GM21737 (cell line): ENCODE measurements around the gene FAM209B.
"Not testable (repeated sequence)": the region's sequence is repeated elsewhere in the genome, so short reads cannot be mapped to it uniquely, and the experiment has no call there.

Experiments
- ATAC-seq: cut with Tn5 transposase; IDR thresholded peaks from one replicate; pipeline ENCODE4 v1.9.1; 2021; ENCODE audit warnings: mild to moderate bottlenecking, moderate library complexity; ENCODE audit not compliant: unreplicated experiment

The FAM209B gene, protein sequence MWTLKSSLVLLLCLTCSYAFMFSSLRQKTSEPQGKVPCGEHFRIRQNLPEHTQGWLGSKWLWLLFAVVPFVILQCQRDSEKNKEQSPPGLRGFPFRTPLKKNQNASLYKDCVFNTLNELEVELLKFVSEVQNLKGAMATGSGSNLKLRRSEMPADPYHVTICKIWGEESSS

DNA sequence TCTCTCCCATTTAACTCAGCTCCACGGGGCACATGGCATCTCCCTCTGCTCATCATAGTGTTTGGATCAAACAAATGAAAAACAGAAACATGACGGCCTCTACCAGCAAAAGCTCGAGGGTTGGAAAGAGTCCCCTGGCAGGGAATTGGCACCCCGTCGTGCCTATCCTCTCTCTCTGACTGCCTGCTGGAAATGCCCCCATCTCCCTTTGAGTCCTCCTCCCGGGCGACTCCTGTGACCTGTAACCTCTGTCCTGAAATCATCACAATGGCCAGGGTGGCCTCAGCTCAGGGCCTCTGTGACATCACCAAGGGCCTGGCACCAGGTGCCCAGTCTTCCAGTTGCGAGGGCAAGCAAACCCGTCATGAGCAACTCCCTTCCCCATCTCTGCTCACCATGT, at the start of gene FAM209B:
TSS of gene FAM209B (plus strand) at position 301 of the 400 bp plus-strand sequence. CDS start at position 397, 96 bp downstream.
- not testable (repeated sequence) for ATAC-seq

DNA sequence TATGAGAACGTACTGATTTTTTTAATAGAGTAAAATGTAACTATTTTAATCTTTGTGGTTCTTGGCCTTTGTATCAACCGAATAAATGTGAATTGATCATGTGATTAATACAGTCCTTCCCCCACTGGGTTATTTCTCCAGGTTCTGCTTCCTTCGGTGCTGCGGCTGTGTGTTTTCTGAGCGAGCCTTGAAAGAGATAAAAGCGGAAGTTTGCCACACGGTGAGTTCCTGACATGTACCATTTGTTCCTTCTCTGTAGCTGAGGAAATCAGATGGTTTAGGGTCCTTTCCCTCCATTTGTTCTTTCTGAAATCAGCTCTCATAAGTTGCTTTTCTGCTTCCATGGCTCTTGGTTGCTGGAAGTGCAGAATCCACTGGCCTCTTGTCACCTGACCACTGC, 49.1 kb upstream of the FAM209B start:
- ATAC-seq, result no peak

DNA sequence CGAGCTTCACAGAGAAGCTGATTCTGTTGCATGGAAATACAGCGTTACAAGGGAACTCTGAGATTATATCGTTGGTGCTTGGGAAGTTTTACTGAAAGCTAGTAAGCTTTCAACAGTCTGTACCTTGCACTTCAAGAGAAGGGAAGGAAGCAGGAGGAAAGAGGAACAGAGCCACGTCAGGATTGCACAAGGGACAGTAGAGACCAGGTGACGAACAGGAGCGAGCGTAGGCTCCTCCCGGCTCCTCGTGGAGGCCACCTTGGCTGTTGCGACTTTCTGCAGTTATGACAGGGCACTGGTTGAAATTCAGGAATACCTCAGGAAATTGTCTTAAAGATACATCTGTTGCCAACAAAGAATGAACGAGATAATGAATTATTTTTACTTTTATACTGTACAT, 45.8 kb upstream of the FAM209B start:
- ATAC-seq, result no peak

DNA sequence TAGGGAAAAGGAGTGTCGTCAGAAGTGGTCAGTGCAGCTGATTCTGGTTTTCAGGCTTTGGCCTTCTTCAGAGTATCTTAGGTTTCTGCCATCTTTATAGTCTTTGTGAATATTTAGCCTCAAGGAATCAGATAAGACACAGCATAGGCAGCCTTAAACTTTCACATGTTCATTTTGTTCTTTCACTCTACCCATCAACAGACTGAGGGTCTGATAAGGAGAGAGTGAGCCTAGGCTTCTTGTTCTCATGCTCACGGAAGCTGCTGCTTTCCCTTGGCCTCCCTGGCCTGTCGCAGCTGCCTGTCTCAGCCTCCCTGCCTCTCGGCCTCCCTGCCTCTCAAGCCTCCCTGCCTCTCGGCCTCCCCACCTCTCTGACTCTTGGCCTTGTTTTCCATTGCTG, 44.5 kb upstream of the FAM209B start:
- no peak for ATAC-seq

DNA sequence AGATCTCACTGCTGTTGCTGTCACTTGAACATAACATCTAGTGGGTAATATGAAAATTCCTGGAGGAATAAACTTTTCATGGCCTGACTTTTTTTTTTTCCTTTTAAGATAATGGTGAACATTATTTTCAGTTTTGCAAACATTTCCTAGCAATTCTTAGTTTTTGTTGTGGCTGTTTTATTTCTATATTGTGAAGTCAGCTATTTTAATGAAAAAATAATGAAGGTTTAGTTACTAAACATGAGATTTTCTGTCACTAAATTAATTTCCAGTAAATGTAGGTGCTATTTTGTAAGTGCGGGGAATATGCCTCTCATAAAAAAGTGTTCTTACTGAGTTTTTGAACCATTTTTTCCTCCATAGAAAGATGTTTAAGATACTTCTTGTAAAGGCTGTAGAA, 31.9 kb upstream of the FAM209B start:
- no peak for ATAC-seq

DNA sequence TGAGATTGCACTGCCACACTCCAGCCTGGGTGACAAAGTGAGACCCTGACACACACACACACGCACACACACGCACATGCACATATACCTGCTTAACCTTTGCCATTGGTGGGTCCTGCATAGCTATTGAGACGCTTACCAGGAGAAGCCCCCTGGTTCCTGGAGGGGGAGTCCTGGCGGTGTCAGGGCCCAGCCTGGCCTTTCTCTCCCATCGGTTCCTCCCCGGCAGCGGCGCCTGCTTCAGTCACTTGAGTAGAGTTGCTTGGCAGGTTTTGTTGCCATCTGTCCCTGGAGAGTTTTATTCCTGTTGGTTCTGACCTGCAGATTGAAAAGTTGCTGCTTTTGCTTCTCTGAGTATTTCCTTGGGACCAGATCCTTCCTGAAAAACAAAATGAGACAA, 29.1 kb upstream of the FAM209B start:
- no peak for ATAC-seq

DNA sequence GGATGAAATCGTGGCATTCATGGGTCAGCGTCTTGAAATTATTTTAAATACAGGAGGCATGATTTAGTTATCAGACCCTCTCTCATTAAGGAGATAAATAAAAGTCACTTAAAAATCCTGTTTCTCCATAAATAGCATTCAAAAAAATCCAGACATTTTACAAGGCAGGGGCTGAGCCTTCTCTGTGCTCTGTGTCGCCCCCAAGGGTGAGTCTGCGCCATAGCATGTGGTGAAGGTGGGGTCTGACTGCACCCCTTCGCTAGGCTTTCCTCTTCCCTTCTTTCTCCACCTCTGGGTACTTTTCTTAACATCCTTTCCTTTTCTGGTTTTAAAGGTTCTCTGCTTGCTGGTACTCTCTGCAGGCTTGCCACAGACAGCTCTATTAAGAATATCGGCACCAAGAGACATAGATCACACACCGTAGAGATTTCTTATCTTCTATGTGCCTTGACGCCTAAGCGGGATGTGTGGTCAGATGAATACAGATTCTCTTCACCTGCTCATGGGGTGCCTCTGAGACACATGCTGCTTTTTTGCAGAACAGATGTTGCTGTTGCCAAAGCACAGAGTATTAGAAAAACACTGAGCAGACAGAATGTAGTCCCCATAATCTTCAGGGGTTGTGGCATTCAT, 28.6 kb upstream of the FAM209B start:
- no peak for ATAC-seq

DNA sequence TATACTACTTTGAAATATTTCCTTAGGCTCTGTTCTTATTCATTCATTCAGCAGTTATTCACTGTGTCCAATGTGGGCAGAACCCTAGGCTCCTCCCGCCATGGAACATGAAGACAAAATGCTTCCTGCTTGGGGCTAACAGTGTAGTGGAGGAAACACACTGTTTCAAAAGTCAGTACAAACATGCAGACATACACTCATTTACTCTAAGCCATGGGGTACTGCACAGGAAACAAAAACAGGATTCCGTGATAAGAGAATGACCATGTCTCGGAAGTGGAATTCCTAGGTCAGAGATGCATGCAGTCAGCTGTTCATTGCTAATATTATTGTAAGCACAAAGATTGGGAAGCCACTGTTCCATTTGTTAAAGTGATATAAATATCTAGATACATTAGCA, 26.9 kb upstream of the FAM209B start:
- no peak for ATAC-seq

DNA sequence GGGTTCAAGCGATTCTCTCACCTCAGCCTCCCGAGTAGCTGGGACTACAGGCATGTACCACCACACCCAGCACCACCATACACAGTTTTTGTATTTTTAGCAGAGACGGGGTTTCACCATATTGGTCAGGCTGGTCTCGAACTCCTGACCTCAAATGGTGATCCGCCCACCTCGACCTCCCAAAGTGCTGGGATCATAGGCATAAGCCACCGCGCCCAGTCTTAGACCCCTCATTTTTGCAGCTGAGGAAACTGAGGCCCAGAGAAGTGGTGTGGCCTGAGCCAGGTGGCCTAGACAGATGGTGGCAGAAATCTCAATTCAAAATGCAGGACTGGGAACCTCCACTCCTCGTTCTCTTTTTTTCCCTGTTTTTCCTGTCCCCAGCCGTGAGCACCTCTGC, 21.1 kb upstream of the FAM209B start:
- ATAC-seq, result no peak

DNA sequence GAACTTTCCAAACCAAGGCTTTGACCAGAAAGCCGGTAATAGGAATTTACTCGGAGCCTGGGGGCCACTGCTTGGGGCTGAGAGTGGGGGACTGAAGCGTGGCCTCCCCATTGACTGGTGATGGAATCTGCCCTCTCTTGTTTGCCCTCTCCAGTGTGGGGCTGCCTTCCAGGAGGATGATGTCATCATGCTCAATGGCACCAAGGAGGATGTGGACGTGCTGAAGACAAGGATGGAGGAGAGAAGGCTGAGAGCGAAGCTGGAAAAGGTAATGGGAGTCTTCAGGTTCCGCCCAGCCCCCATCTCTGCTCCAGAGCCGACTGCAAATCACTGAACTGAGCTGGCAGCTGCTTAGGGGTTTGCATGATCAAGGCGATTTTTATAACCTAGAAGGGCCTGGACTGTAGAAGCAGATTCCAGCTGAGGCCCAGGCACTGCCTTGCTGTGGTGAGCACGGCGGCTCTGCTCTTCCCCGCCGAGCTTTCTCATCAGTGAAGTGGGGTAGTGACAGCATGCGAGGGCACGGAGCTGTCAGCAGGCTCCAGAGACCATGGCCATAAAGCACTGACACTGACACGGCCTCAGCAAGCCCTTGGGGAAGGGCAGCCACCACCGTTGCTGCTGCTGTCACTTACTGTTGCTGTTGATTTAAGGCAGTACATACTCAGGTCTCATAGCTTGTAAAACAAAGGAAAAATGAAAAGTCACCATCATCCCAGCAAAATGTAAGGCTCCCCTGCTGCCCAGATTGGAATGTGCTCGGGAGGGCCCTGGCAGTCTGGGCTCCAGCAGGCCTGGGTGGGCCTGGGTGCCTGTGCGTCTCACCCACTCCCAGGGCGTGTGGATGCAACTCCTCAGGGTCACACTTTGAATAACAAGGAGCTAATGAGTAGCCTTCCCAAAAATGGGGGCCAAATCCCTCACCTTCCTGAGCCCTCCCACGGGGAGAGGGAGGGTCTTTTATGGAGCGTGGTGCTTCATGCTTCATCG, 19.6 kb upstream of the FAM209B start:
- ATAC-seq, result no peak

DNA sequence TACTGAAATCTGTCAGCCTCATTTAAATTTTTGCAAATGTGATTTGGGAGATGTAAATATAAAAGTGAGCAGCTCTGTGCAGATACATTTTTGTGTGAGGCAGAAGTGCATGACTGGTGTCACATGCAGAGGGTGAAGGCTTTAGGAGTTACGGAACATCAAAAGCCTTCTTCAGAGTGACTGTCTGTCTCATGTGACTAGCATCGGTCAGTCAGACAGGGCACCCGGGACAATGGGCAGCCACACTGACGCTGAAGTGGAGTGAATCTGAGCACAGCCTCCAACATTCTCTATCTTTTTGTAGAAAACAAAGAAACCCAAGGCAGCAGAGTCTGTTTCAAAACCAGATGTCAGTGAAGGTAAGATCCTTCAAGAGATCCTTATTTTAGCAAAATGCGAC, 16.4 kb upstream of the FAM209B start:
- ATAC-seq, result no peak

DNA sequence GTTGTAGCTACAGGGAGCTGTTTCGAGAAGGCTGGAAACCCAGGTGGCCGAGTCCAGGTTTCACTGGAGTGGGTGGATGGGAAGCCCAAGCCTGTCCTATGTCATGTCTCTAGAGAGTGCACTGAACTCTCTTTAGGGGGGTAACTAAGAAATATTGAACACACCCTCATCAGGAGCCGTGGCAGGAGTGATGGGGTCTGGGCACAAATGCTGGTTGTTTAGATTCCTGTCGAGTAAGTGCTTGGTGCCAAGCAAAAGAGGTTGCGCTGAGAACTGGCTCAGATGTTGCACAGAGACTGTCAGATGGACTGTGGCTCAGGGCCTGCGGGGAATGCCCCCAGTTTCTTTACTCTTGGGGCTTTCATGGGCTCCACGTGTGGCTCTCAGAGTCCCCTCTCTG, 15.8 kb upstream of the FAM209B start:
- no peak for ATAC-seq

DNA sequence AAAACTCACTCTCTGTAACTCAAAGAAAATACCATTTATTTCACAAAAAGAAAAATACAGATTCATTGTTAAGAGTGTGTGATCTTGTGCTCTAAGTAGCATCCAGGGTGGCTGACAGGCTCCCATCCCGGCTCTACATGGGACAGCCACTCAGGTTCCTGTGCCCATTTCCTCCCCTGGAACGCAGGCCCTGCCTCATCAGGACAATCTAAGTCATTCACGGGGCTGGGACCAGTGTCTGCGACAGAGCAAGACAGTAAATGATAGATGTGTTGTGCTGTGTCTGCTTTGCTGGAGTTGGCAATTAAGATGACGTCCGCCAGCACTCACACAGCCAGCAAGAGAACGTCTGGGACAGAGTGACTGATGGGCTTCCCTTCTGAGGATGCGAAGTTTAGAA, 15.4 kb upstream of the FAM209B start:
- ATAC-seq, result no peak

DNA sequence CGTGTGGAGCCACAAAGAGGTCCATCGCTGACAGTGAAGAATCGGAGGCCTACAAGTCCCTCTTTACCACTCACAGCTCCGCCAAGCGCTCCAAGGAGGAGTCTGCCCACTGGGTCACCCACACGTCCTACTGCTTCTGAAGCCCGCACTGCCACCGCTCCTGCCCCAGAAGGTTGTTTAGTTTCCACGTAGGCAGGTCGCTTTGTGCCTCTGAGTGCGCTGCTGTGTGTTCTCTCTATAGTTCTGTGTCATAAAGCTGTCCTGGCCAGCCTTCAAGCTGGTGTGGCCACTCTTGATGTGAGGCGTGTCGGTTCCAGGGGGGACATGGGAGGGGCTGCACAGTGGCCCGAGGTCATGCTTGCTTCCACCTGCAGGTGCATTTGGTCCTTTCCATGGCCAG, 14.9 kb upstream of the FAM209B start:
- no peak for ATAC-seq

DNA sequence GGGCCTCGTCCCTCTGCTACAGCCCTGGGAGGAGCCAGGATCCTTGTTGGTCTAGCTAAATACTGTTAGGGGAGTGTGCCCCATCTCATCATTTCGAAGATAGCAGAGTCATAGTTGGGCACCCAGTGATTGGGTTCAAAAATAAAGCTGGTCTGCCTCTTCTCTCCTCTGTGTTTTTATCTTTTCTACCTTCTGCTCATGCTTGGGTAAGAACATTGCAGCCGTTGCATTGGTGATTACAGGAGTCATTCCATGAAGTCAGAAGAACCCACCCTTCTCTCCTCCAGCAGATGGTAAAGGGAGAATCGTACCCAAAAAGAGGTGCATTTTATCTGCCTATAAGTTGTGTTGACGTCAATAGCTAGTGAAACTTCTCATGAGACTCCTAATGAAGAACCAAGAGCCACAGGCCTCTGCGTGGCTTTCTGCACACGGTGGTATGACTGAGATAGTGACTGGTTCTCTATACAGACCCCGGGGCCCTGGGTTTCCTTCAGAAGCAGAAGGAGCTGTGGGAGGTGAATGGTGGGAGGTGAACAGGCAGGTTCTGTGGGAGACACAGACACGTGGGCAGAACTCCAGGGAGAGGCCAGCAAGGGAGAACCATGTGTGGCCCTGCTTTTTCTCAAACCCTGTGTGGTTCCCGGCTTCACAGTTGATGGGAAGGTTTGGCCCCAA, 14.2 kb upstream of the FAM209B start:
- no peak for ATAC-seq

DNA sequence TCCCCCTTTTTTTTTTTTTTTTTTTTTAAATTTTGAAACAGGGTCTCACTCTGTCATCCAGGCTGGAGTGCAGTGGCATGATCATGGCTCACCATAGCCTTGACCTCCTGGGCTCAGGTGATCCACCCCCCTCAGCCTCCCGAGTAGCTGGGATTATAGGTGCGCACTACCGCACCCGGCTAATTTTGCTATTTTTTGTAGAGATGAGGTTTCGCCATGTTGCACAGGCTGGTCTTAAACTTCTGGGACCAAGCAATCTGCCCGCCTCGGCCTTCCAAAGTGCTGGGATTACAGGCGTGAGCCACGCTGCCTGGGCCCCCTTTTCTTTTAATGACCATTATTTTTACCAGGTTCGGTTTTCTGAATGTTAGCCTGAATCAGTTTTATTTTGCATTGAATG, 13.5 kb upstream of the FAM209B start:
- no peak for ATAC-seq

DNA sequence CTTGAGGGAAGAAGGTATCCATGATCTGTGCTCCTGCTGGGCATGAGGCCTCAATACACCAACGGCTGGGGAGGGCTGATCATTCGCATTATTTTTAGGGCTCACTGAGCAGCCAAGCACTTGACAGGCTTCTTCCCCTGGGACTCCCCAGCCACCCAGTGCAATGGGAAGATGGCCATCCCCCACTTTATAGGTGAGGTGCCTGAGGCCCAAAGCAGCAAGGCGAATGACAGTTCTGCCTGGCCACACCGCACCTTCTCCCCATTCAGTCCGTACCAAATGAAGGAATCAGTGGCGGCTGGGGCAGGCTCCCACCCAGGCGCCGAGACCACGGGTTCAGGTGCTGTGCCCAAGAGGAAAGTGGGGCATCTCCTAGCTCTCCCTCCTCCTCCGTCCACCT, 12.9 kb upstream of the FAM209B start:
- no peak for ATAC-seq

DNA sequence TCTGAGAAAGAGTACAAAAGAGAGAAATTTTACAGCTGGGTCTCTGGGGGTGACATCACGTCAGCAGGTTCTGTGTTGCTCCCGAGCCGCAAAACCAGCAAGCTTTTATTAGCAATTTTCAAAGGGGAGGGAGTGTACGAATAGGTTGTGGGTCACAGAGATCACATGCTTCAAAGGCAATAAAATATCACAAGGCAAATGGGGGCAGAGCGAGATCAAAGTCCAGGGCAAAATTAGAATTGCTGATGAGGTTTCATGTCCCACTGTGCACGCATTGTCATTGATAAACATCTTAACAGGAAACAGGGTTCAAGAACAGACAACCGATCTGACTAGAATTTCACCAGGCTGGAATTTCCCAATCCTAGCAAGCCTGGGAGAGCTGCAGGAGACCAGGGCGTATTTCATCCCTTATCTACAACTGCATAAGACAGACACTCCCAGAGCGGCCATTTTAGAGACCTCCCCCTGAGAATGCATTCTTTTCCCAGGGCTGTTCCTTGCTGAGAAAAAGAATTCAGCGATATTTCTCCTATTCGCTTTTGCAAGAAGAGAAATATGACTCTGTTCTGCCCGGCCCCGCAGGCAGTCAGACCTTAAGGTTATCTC, 12.2 kb upstream of the FAM209B start:
- not testable (repeated sequence) for ATAC-seq

DNA sequence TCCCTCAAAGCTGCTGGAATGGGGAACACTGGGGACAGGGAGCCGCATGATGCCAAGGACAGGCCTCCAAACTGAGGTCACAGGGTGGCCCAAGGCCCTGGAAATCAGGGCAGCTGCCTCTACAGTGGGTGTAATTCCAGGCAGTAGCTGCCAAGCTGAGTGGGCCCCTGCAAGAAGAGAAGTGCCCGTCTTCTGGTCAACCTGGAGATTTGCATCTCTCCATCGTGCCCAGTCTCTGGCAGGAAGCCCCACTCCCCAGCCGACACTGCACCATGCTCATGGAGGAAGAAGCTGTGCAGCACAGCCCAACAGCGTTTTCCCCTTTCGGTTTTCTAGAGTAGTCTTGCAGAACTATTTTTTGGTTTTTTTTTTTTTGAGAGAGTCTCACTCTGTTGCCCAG, 10.7 kb upstream of the FAM209B start:
- no peak for ATAC-seq

DNA sequence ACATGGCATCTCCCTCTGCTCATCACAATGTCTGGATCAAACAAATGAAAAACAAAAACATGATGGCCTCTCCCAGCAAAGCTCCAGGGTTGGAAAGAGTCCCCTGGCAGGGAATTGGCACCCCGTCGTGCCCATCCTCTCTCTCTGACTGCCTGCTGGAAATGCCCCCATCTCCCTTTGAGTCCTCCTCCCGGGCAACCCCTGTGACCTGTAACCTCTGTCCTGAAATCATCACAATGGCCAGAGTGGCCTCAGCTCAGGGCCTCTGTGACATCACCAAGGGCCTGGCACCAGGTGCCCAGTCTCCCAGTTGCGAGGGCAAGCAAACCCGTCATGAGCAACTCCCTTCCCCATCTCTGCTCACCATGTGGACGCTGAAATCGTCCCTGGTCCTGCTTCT, 8.6 kb upstream of the FAM209B start, which contains the start of gene FAM209A:
TSS of gene FAM209A (plus strand) at position 301 of the 400 bp plus-strand sequence. CDS start at position 366, 65 bp downstream.
- not testable (repeated sequence) for ATAC-seq

DNA sequence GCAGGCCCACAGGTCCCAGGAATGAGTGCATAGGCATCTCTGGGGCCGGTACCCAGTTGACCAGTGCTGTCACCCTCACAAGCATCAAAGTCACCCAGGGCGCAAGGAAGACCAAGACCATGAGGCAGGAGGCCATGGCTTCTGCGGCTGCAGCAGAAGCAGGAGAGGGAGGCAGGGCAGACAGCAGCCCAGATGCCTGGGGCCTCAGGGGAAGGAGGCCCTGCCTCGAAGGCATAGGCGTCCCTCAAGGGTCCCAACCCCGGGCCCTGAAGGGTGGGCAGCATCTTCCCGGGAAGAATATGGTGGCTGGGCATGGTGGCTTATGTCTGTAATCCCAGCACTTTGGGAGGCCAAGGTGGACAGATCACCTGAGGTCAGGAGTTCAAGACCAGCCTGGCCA, 5.5 kb upstream of the FAM209B start:
- no peak for ATAC-seq
